ENCODE data around the gene ISCA1. TPM values are rescaled to one million over a fixed set of nuclear protein-coding genes. Genes with fewer than 3 reads are reported as not detected.

The ISCA1 gene
- total and polyA plus RNA-seq, 2 donors (not counting 1 experiment from before 2014, with no cell fraction given): 19.2 to 44.8 TPM

DNA sequence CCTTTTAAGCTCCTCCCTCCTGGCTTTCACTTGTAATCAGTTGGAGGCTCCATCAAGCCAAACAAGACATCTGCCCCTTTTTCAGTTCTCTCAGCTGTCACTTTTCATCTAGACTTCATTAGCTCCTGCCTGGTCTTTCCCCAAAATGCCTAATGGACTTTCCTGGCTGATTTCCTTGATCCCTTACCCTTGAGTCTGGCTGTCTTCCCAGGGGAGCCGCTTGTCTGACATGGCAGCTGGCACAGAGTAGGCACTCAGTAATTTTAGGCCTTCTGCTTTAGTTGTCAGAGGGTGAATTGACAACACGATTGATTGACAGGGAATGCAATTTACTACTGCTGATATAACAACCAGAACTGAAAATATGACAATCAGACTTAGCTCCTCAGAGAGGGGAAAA, 24.9 kb downstream of the ISCA1 start:
- DNase-seq (ENCODE audit: low read depth in 2 of 2): no peak
- TF ChIP-seq, protein P1, sequence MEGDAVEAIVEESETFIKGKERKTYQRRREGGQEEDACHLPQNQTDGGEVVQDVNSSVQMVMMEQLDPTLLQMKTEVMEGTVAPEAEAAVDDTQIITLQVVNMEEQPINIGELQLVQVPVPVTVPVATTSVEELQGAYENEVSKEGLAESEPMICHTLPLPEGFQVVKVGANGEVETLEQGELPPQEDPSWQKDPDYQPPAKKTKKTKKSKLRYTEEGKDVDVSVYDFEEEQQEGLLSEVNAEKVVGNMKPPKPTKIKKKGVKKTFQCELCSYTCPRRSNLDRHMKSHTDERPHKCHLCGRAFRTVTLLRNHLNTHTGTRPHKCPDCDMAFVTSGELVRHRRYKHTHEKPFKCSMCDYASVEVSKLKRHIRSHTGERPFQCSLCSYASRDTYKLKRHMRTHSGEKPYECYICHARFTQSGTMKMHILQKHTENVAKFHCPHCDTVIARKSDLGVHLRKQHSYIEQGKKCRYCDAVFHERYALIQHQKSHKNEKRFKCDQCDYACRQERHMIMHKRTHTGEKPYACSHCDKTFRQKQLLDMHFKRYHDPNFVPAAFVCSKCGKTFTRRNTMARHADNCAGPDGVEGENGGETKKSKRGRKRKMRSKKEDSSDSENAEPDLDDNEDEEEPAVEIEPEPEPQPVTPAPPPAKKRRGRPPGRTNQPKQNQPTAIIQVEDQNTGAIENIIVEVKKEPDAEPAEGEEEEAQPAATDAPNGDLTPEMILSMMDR (conservative IDR thresholded peaks at IDR 0.05 in 1 of 2, IDR thresholded peaks at IDR 0.05 in 1 of 2; ENCODE audit: low read depth in 1 of 2, low read length in 2 of 2): no peak
- H3K27me3 ChIP-seq (ENCODE audit: control insufficient read depth, insufficient read depth, low read length): no peaks in the 10 kb centered on the region
- H3K4me2 ChIP-seq (ENCODE audit: extremely low read depth, insufficient read depth, low read length): no peak overlapping the region
- H3K4me1 ChIP-seq (ENCODE audit: control insufficient read depth, extremely low read depth, insufficient read depth, low read length): no peaks in the 10 kb centered on the region
- H3K79me2 ChIP-seq (ENCODE audit: control insufficient read depth, insufficient read depth, low read length): no peaks in the 10 kb centered on the region
- H2AFZ ChIP-seq (ENCODE audit: low read length): no peak overlapping the region
- H3K9me3 ChIP-seq (ENCODE audit: control insufficient read depth, insufficient read depth, low read depth, low read length): no peaks in the 10 kb centered on the region
- H3K4me3 ChIP-seq (replicated peaks in 1 of 4; ENCODE audit: control extremely low read depth in 1 of 4, insufficient read depth in 1 of 4, low read depth in 3 of 4, low read length in 4 of 4): no peak overlapping the region
- no peak overlapping the region for H3K27ac ChIP-seq (ENCODE audit: insufficient read depth, low read length)
- H3K9ac ChIP-seq (ENCODE audit: insufficient read depth, low read length): no peak overlapping the region
- H3K36me3 ChIP-seq (ENCODE audit: control insufficient read depth, insufficient read depth, low read length): no peaks in the 10 kb centered on the region
- H4K20me1 ChIP-seq (ENCODE audit: control insufficient read depth, extremely low read depth, insufficient read depth, low read length): no peaks in the 10 kb centered on the region

DNA sequence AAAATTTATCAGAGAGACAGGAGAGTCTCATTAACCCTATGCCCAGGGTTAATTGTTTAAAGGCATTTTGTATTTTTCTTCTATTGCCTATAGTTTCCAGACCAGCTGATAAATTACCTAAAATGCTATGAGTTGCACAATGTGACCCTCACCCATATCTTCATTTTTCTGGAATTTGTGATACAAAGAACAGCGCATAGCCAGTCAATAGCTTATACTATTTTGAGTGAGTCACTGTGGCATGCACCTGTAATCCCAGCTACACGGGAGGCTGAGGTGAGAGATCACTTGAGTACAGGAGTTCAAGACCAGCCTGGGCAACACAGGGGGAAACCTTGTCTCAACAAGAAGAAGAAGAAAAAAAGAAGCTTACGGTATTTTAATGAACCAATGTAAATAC, 25.7 kb downstream of the ISCA1 start:
- Histone ChIP-seq H3K4me3 (replicated peaks in 1 of 4; ENCODE audit: control extremely low read depth in 1 of 4, insufficient read depth in 1 of 4, low read depth in 3 of 4, low read length in 4 of 4) (no peak overlapping the region), H3K4me1 (ENCODE audit: control insufficient read depth, extremely low read depth, insufficient read depth, low read length) (no peaks in the 10 kb centered on the region), H3K4me2 (ENCODE audit: extremely low read depth, insufficient read depth, low read length) (no peak overlapping the region), H3K9me3 (ENCODE audit: control insufficient read depth, insufficient read depth, low read depth, low read length) (no peaks in the 10 kb centered on the region), H4K20me1 (ENCODE audit: control insufficient read depth, extremely low read depth, insufficient read depth, low read length) (no peaks in the 10 kb centered on the region), H3K9ac (ENCODE audit: insufficient read depth, low read length) (no peak overlapping the region), H3K36me3 (ENCODE audit: control insufficient read depth, insufficient read depth, low read length) (no peaks in the 10 kb centered on the region), H3K79me2 (ENCODE audit: control insufficient read depth, insufficient read depth, low read length) (no peaks in the 10 kb centered on the region), H2AFZ (ENCODE audit: low read length) (no peak overlapping the region), H3K27me3 (ENCODE audit: control insufficient read depth, insufficient read depth, low read length) (no peaks in the 10 kb centered on the region), H3K27ac (ENCODE audit: insufficient read depth, low read length) (no peak overlapping the region)
- no peak for DNase-seq (ENCODE audit: low read depth in 2 of 2)
- TF ChIP-seq, protein P1 (conservative IDR thresholded peaks at IDR 0.05 in 1 of 2, IDR thresholded peaks at IDR 0.05 in 1 of 2; ENCODE audit: low read depth in 1 of 2, low read length in 2 of 2): no peak
- no peak for TF ChIP-seq EZH2 (IDR thresholded peaks at IDR 0.05; ENCODE audit: low read length, missing control alignments)

DNA sequence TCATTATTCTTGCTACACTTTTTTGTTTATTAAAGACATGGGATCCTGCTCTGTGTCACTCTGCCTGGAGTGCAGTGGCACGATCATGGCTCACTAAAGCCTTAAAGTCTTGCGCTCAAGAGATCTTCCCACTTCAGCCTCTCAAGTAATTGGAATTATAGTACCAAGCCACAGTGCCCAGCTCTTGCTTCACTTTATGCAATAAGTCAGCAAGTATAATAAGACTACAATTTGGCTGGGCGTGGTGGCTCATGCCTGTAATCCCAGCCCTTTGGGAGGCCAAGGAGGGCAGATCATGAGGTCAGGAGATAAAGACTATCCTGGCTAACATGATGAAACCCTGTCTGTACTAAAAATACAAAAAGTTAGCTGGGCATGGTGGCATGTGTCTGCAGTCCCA, 28.8 kb downstream of the ISCA1 start:
- H3K9me3 ChIP-seq (ENCODE audit: control insufficient read depth, insufficient read depth, low read depth, low read length): no peaks in the 10 kb centered on the region
- no peak overlapping the region for H3K27ac ChIP-seq (ENCODE audit: insufficient read depth, low read length)
- H3K27me3 ChIP-seq (ENCODE audit: control insufficient read depth, insufficient read depth, low read length): no peaks in the 10 kb centered on the region
- no peaks in the 10 kb centered on the region for H4K20me1 ChIP-seq (ENCODE audit: control insufficient read depth, extremely low read depth, insufficient read depth, low read length)
- no peaks in the 10 kb centered on the region for H3K36me3 ChIP-seq (ENCODE audit: control insufficient read depth, insufficient read depth, low read length)
- H2AFZ ChIP-seq (ENCODE audit: low read length): no peak overlapping the region
- H3K79me2 ChIP-seq (ENCODE audit: control insufficient read depth, insufficient read depth, low read length): no peaks in the 10 kb centered on the region
- no peaks in the 10 kb centered on the region for H3K4me1 ChIP-seq (ENCODE audit: control insufficient read depth, extremely low read depth, insufficient read depth, low read length)
- no peak for TF ChIP-seq EZH2 (IDR thresholded peaks at IDR 0.05; ENCODE audit: low read length, missing control alignments)
- TF ChIP-seq, protein P1 (conservative IDR thresholded peaks at IDR 0.05 in 1 of 2, IDR thresholded peaks at IDR 0.05 in 1 of 2; ENCODE audit: low read depth in 1 of 2, low read length in 2 of 2): no peak
- DNase-seq (ENCODE audit: low read depth in 2 of 2): no peak
- H3K4me2 ChIP-seq (ENCODE audit: extremely low read depth, insufficient read depth, low read length): no peak overlapping the region
- H3K4me3 ChIP-seq (replicated peaks in 1 of 4; ENCODE audit: control extremely low read depth in 1 of 4, insufficient read depth in 1 of 4, low read depth in 3 of 4, low read length in 4 of 4): no peak overlapping the region
- H3K9ac ChIP-seq (ENCODE audit: insufficient read depth, low read length): no peak overlapping the region

Measured in fibroblast of lung (primary cell).